KMS-11 (cell line): ENCODE results near the gene DIP2C.

Experiments used
- H2AFZ ChIP-seq: fragments of 200-600 bp; sonication (generic); 2 replicates; pipeline ENCODE4 v1.6.1; 2016; ENCODE audit warnings: antibody characterized with exemption, mixed run types, low read depth
- H3K27ac ChIP-seq: fragments of 200-600 bp; sonication (generic); 2 replicates; pipeline ENCODE4 v1.6.1; 2016; ENCODE audit warnings: mild to moderate bottlenecking, mixed run types
- H3K27me3 ChIP-seq: fragments of 200-600 bp; sonication (generic); 2 replicates; pipeline ENCODE4 v1.6.1; 2017; ENCODE audit warnings: mild to moderate bottlenecking, low read depth, mixed run types, moderate library complexity; ENCODE audit not compliant: insufficient read depth
- H3K36me3 ChIP-seq: fragments of 200-600 bp; sonication (generic); 2 replicates; pipeline ENCODE4 v1.6.1; 2017; ENCODE audit warnings: mild to moderate bottlenecking, mixed run types; ENCODE audit not compliant: insufficient read depth
- H3K4me1 ChIP-seq: fragments of 200-600 bp; sonication (generic); 2 replicates; pipeline ENCODE4 v1.6.1; 2016; ENCODE audit warnings: mild to moderate bottlenecking, low read depth, mixed run types; ENCODE audit not compliant: poor library complexity, severe bottlenecking
- H3K4me2 ChIP-seq: fragments of 200-600 bp; sonication (generic); 2 replicates; pipeline ENCODE4 v1.7.0; 2016; ENCODE audit warnings: mild to moderate bottlenecking, mixed run types
- H3K4me3 ChIP-seq: fragments of 200-600 bp; sonication (generic); IDR thresholded peaks from 2 replicates; pipeline ENCODE4 v1.6.1; 2017; ENCODE audit warnings: low read depth, low read length, mixed read lengths; ENCODE audit not compliant: insufficient read depth
- H3K79me2 ChIP-seq: fragments of 200-600 bp; sonication (generic); 2 replicates; pipeline ENCODE4 v1.6.1; 2016; ENCODE audit warnings: low read depth, mixed run types; ENCODE audit not compliant: insufficient read depth
- H3K9ac ChIP-seq: fragments of 200-600 bp; sonication (generic); 2 replicates; pipeline ENCODE4 v1.6.1; 2016; ENCODE audit warnings: mild to moderate bottlenecking, mixed run types
- H4K20me1 ChIP-seq: fragments of 200-600 bp; sonication (generic); 2 replicates; pipeline ENCODE4 v1.6.1; 2016; ENCODE audit warnings: mild to moderate bottlenecking, mixed run types; ENCODE audit not compliant: insufficient read depth
- CTCF ChIP-seq: fragments of 200-600 bp; sonication (generic); conservative IDR thresholded peaks from 2 replicates; pipeline ENCODE4 v1.6.1; 2017; ENCODE audit warnings: low read depth, mild to moderate bottlenecking, antibody characterized with exemption, low read length, moderate library complexity, mixed read lengths

DIP2C gene

GRCh38 chr10:641149-642010, 48.1 kb downstream of the DIP2C start:
- TF ChIP-seq CTCF: no peak
- Histone ChIP-seq H3K9ac (no peak overlapping the region), H3K36me3 (no peaks in the 10 kb centered on the region), H3K79me2 (peaks cover 79% of the 10 kb centered on the region), H3K4me1 (no peaks in the 10 kb centered on the region), H3K4me3 (no peak overlapping the region), H2AFZ (no peak overlapping the region), H3K4me2 (no peak overlapping the region), H4K20me1 (no peaks in the 10 kb centered on the region), H3K27me3 (no peaks in the 10 kb centered on the region), H3K27ac (no peak overlapping the region)

- no peak overlapping the region for H3K4me3 ChIP-seq
- H3K36me3 ChIP-seq: no peaks in the 10 kb centered on the region
- H3K27ac ChIP-seq: no peak overlapping the region
- TF ChIP-seq CTCF: no peak
- H4K20me1 ChIP-seq: no peaks in the 10 kb centered on the region
- H3K4me2 ChIP-seq: no peak overlapping the region
- H3K4me1 ChIP-seq: no peaks in the 10 kb centered on the region
- H3K9ac ChIP-seq: no peak overlapping the region
- H3K27me3 ChIP-seq: no peaks in the 10 kb centered on the region
- H3K79me2 ChIP-seq: peaks cover 85% of the 10 kb centered on the region
- H2AFZ ChIP-seq: no peak overlapping the region
Measured at GRCh38 chr10:640673-641045, 48.8 kb downstream of the DIP2C start.

- Histone ChIP-seq H3K9ac (no peak overlapping the region), H3K4me1 (no peaks in the 10 kb centered on the region), H3K27me3 (no peaks in the 10 kb centered on the region), H2AFZ (no peak overlapping the region), H3K27ac (no peak overlapping the region), H3K4me3 (no peak overlapping the region), H3K36me3 (no peaks in the 10 kb centered on the region), H3K4me2 (no peak overlapping the region), H4K20me1 (no peaks in the 10 kb centered on the region), H3K79me2 (peaks cover 88% of the 10 kb centered on the region)
- no peak for TF ChIP-seq CTCF
Measured at GRCh38 chr10:639751-640672, 49.5 kb downstream of the DIP2C start.

- H3K4me2 ChIP-seq: no peak overlapping the region
- H3K4me1 ChIP-seq: no peaks in the 10 kb centered on the region
- no peaks in the 10 kb centered on the region for H3K36me3 ChIP-seq
- H3K9ac ChIP-seq: no peak overlapping the region
- peaks cover 87% of the 10 kb centered on the region for H3K79me2 ChIP-seq
- no peak for TF ChIP-seq CTCF
- no peaks in the 10 kb centered on the region for H3K27me3 ChIP-seq
- H2AFZ ChIP-seq: no peak overlapping the region
- H3K4me3 ChIP-seq: no peak overlapping the region
- no peak overlapping the region for H3K27ac ChIP-seq
- no peaks in the 10 kb centered on the region for H4K20me1 ChIP-seq
Measured at GRCh38 chr10:639001-639750, 50.3 kb downstream of the DIP2C start.
